Breast epithelium (tissue), 3 donors: ENCODE data around the gene CEP68.

ENCODE experiments used
- CTCF ChIP-seq, 3 donors: fragments of 450-650 bp; IDR thresholded peaks; one replicate each; pipeline ENCODE4 v1.5.1; 2016 to 2017; ENCODE audit warnings: antibody characterized with exemption in 3 of 3, mild to moderate bottlenecking in 3 of 3, moderate library complexity in 3 of 3
- POLR2A ChIP-seq: fragments of 450-650 bp; IDR thresholded peaks from one replicate; pipeline ENCODE4 v1.6.1; 2016; ENCODE audit warnings: antibody characterized with exemption, mild to moderate bottlenecking, moderate library complexity
- POLR2AphosphoS5 ChIP-seq, 3 donors: sonication (generic); formaldehyde crosslinking; IDR thresholded peaks; one replicate each; pipeline ENCODE4 v1.6.1; 2017; ENCODE audit warnings: antibody characterized with exemption in 3 of 3

- TF ChIP-seq CTCF (IDR thresholded peaks at IDR 0.05) (peak; percentile 75 to 85 (median 81)), POLR2A (no peak), POLR2AphosphoS5 (IDR thresholded peaks at IDR 0.05) (peak in 1 of 3 donors; percentile 57)
Measured at GRCh38 chr2:65064728-65065552, 8.7 kb downstream of the CEP68 start.
